IMR-90 (cell line): ENCODE results near the gene ADAMTS17. TPM values are rescaled to one million over a fixed set of nuclear protein-coding genes. Genes with fewer than 3 reads are reported as not detected.

ENCODE experiments used
- ATAC-seq: fragments of 200-7000 bp; cut with Tn5 transposase; 2 replicates; pipeline ENCODE4 v1.9.1; 2020; ENCODE audit warnings: low read depth, mild to moderate bottlenecking, moderate library complexity
- BruUV-seq: library from RNA; stranded (reverse); fragments of 400-500 nt; replicated peaks from 2 replicates; lab custom pipeline; 2021; lab: Mats Ljungman, UMichigan
- CTCF ChIA-PET: fragments of 300-600 bp; formaldehyde crosslinking; extraction: SDS; loops from one replicate; lab custom pipeline; 2021; ENCODE audit warnings: antibody characterized with exemption; lab: Yijun Ruan, JAX
- POLR2A ChIA-PET: fragments of 300-600 bp; sonication (Branson Sonifier 250); formaldehyde crosslinking; loops from one replicate; lab custom pipeline; 2022; ENCODE audit warnings: antibody characterized with exemption; ENCODE audit not compliant: unreplicated experiment; lab: Charles Lee
- DNase-seq: peaks from one replicate; pipeline ENCODE4 v3.0.0; 2013
- H2AFZ ChIP-seq: replicated peaks from 2 replicates; pipeline ENCODE3; 2013; ENCODE audit warnings: low read length, mild to moderate bottlenecking; ENCODE audit not compliant: poor library complexity
- H2AK5ac ChIP-seq: 2 replicates; pipeline ENCODE4 v1.6.1; 2013; ENCODE audit warnings: low read depth, low read length, inconsistent platforms
- H2AK9ac ChIP-seq: replicated peaks from 2 replicates; pipeline ENCODE3; 2013; ENCODE audit warnings: mild to moderate bottlenecking, low read depth, low read length, moderate library complexity; ENCODE audit not compliant: poor library complexity
- H2BK120ac ChIP-seq: 2 replicates; pipeline ENCODE4 v1.6.1; 2013; ENCODE audit warnings: low read depth, low read length, inconsistent platforms
- H2BK15ac ChIP-seq: 3 replicates; pipeline ENCODE4 v1.6.1; 2013; ENCODE audit warnings: low read depth, low read length, inconsistent platforms
- H2BK20ac ChIP-seq: 2 replicates; pipeline ENCODE4 v1.6.1; 2013; ENCODE audit warnings: low read depth, mild to moderate bottlenecking, inconsistent platforms, low read length, moderate library complexity
- H2BK5ac ChIP-seq: 2 replicates; pipeline ENCODE4 v1.6.1; 2013; ENCODE audit warnings: mild to moderate bottlenecking, low read depth, low read length, inconsistent platforms; ENCODE audit not compliant: poor library complexity, severe bottlenecking
- H3K14ac ChIP-seq: replicated peaks from 2 replicates; pipeline ENCODE4 v1.6.1; 2013; ENCODE audit warnings: low read depth, low read length, inconsistent platforms
- H3K18ac ChIP-seq: 2 replicates; pipeline ENCODE4 v1.6.1; 2013; ENCODE audit warnings: low read depth, low read length, control low read depth
- H3K23ac ChIP-seq: 2 replicates; pipeline ENCODE4 v1.6.1; 2013; ENCODE audit warnings: low read depth, low read length, inconsistent platforms
- H3K27ac ChIP-seq: 2 replicates; pipeline ENCODE4 v1.5.1; 2013; ENCODE audit warnings: mild to moderate bottlenecking, control low read depth, low read length; ENCODE audit not compliant: insufficient read depth
- H3K27me3 ChIP-seq: 2 replicates; pipeline ENCODE4 v1.6.1; 2013; ENCODE audit warnings: low read length; ENCODE audit not compliant: control insufficient read depth, insufficient read depth
- H3K36me3 ChIP-seq: 2 replicates; pipeline ENCODE4 v1.6.1; 2013; ENCODE audit warnings: low read length, mixed read lengths; ENCODE audit not compliant: control insufficient read depth, insufficient read depth
- H3K4ac ChIP-seq: 2 replicates; pipeline ENCODE4 v1.6.1; 2013; ENCODE audit warnings: low read depth, low read length, inconsistent platforms
- H3K4me1 ChIP-seq: 2 replicates; pipeline ENCODE4 v1.6.1; 2013; ENCODE audit warnings: low read length, mixed read lengths; ENCODE audit not compliant: control insufficient read depth, insufficient read depth
- H3K4me2 ChIP-seq: 2 replicates; pipeline ENCODE4 v1.6.1; 2013; ENCODE audit warnings: low read depth, mild to moderate bottlenecking, control low read depth, low read length, moderate library complexity
- H3K4me3 ChIP-seq: 2 replicates; pipeline ENCODE4 v1.5.1; 2013; ENCODE audit warnings: low read depth, mild to moderate bottlenecking, control low read depth, low read length, moderate library complexity; ENCODE audit not compliant: insufficient read depth
- H3K56ac ChIP-seq: 2 replicates; pipeline ENCODE4 v1.6.1; 2013; ENCODE audit warnings: low read length, inconsistent platforms; ENCODE audit not compliant: insufficient read depth; ENCODE audit errors: extremely low read depth
- H3K79me1 ChIP-seq, 2 experiments: 2 replicates each; pipeline ENCODE4 v1.6.1; 2013; ENCODE audit warnings: low read length in 2 of 2, inconsistent platforms in 1 of 2, low read depth in 1 of 2
- H3K9ac ChIP-seq: 2 replicates; pipeline ENCODE4 v1.6.1; 2013; ENCODE audit warnings: low read depth, low read length, control low read depth
- H3K9me1 ChIP-seq: 2 replicates; pipeline ENCODE4 v1.6.1; 2013; ENCODE audit warnings: low read length, inconsistent platforms; ENCODE audit not compliant: insufficient read depth
- H3K9me3 ChIP-seq: 2 replicates; pipeline ENCODE4 v1.6.1; 2013; ENCODE audit warnings: low read length; ENCODE audit not compliant: control insufficient read depth, insufficient read depth
- H4K20me1 ChIP-seq: 2 replicates; pipeline ENCODE4 v1.6.1; 2013; ENCODE audit warnings: low read length, inconsistent platforms; ENCODE audit not compliant: insufficient read depth
- H4K5ac ChIP-seq: 2 replicates; pipeline ENCODE4 v1.6.1; 2013; ENCODE audit warnings: mild to moderate bottlenecking, low read depth, low read length, control low read depth
- H4K8ac ChIP-seq, 2 experiments: 2 replicates each; pipeline ENCODE4 v1.6.1; 2013; ENCODE audit warnings: low read depth in 2 of 2, low read length in 2 of 2, control low read depth in 1 of 2, inconsistent platforms in 1 of 2
- H4K91ac ChIP-seq: 2 replicates; pipeline ENCODE4 v1.6.1; 2013; ENCODE audit warnings: low read depth, low read length, inconsistent platforms; ENCODE audit not compliant: insufficient read depth
- BHLHE40 ChIP-seq: fragments of 150-350 bp; IDR thresholded peaks from 2 replicates; pipeline ENCODE4 v1.6.1; 2016; ENCODE audit warnings: mild to moderate bottlenecking, low read depth, low read length
- CEBPB ChIP-seq: IDR thresholded peaks from 2 replicates; pipeline ENCODE4 v1.6.1; 2012; ENCODE audit warnings: low read depth, low read length, improper control_type of control experiment
- CHD1 ChIP-seq: IDR thresholded peaks from 2 replicates; pipeline ENCODE4 v1.6.1; 2012; ENCODE audit warnings: low read depth, low read length, improper control_type of control experiment
- FOS ChIP-seq: fragments of 150-350 bp; IDR thresholded peaks from 2 replicates; pipeline ENCODE4 v1.6.1; 2016; ENCODE audit warnings: low read depth, low read length
- MAFK ChIP-seq: IDR thresholded peaks from 2 replicates; pipeline ENCODE4 v1.6.1; 2012; ENCODE audit warnings: low read depth, low read length, improper control_type of control experiment
- MAZ ChIP-seq: IDR thresholded peaks from 2 replicates; pipeline ENCODE4 v1.6.1; 2012; ENCODE audit warnings: low read depth, mild to moderate bottlenecking, low read length, improper control_type of control experiment, moderate library complexity, borderline replicate concordance
- MXI1 ChIP-seq: IDR thresholded peaks from 2 replicates; pipeline ENCODE4 v1.6.1; 2012; ENCODE audit warnings: low read depth, mild to moderate bottlenecking, low read length, moderate library complexity, borderline replicate concordance
- NFE2L2 ChIP-seq: fragments of 150-350 bp; IDR thresholded peaks from 2 replicates; pipeline ENCODE4 v1.6.1; 2016; ENCODE audit warnings: low read depth, mild to moderate bottlenecking, low read length
- POLR2A ChIP-seq: IDR thresholded peaks from 2 replicates; pipeline ENCODE4 v1.6.1; 2012; ENCODE audit warnings: mild to moderate bottlenecking, low read depth, low read length
- RAD21 ChIP-seq: IDR thresholded peaks from 2 replicates; pipeline ENCODE4 v1.6.1; 2012; ENCODE audit warnings: low read length, improper control_type of control experiment
- RCOR1 ChIP-seq: IDR thresholded peaks from 2 replicates; pipeline ENCODE4 v1.6.1; 2012; ENCODE audit warnings: mild to moderate bottlenecking, low read length, improper control_type of control experiment; ENCODE audit not compliant: insufficient replicate concordance
- RFX5 ChIP-seq: IDR thresholded peaks from 2 replicates; pipeline ENCODE4 v1.8.0; 2012; ENCODE audit warnings: low read depth, mild to moderate bottlenecking, low read length, moderate library complexity
- SMC3 ChIP-seq: fragments of 150-350 bp; IDR thresholded peaks from 2 replicates; pipeline ENCODE4 v1.6.1; 2016; ENCODE audit warnings: low read depth, mild to moderate bottlenecking, antibody characterized with exemption, low read length, moderate library complexity
- WGBS, 2 experiments: methylation state at CpG; one replicate each; pipeline versions ENCODE4 v1.1.5 to v1.1.7; 2013; ENCODE audit warnings: missing lambda C conversion rate in 2 of 2; ENCODE audit not compliant: insufficient read length in 1 of 2; ENCODE audit errors: extremely low coverage in 2 of 2; 5-methylcytosine and 5-hydroxymethylcytosine counted together
- dilution Hi-C: fragments of 300-500 bp; cut with HindIII; formaldehyde crosslinking; loops from one replicate; pipeline ENCODE4 v1.14.3; 2018; ENCODE audit warnings: low sequenced_read_pairs; ENCODE audit not compliant: unreplicated experiment
- in situ Hi-C: fragments of 300-500 bp; cut with MboI; formaldehyde crosslinking; loops from 3 replicates; pipeline ENCODE4 v1.14.3; 2019; ENCODE audit warnings: low sequenced_read_pairs, inconsistent platforms, mixed read lengths
- intact Hi-C: fragments of 100-400 bp; cut with micrococcal nuclease; formaldehyde crosslinking; loops from 2 replicates; pipeline ENCODE4 v1.10.0; 2022
- polyA plus RNA-seq, 3 experiments: library from polyadenylated mRNA; depleted of rRNA; stranded (reverse); fragments of >200 nt; gene quantifications; 2 replicates each; pipeline ENCODE4 v1.2.3, GENCODE V29; 2012; ENCODE audit warnings: low replicate concordance in 1 of 3
- total RNA-seq: library from RNA; depleted of rRNA; stranded (reverse); fragments of >200 nt; gene quantifications from 2 replicates; pipeline ENCODE4 v1.2.3, GENCODE V29; 2012
- TF ChIP-seq, protein P1 (sequence below): fragments of 150-350 bp; IDR thresholded peaks from 2 replicates; pipeline ENCODE4 v1.6.1; 2016; ENCODE audit warnings: low read depth, mild to moderate bottlenecking, low read length, moderate library complexity, borderline replicate concordance
- TF ChIP-seq, protein P2 (sequence below): fragments of 150-350 bp; IDR thresholded peaks from 2 replicates; pipeline ENCODE4 v1.6.1; 2017; ENCODE audit warnings: mild to moderate bottlenecking, antibody characterized with exemption, low read length, low read depth
- TF ChIP-seq, protein P3 (sequence below): conservative IDR thresholded peaks from 2 replicates; pipeline ENCODE4 v1.5.1; 2012; ENCODE audit warnings: mild to moderate bottlenecking, low read depth, low read length, improper control_type of control experiment

The ADAMTS17 gene
- total and polyA plus RNA-seq, 2 of the 4 experiments (the other 2 are of a cell fraction), result 0.03 TPM; not detected in 1

DNA sequence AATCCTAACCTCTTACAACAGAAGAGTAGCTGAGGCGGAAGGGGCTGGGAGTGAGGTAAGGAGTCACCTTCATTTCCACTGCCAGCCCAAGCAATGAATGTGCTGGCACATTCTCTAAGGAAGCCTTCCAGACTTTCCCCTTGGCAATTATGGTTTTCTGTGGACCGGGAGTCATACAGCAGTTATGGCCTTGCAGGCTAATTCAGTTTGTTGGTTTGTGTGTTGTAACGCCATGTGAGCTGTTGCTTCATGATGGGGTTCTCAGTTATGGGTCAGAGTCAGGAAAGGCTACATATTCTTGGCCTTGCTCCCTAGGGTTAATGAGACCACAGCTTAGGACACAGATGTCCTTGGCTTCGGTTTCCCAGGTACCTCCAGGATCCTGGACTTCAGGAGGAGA lies 137.0 kb downstream of the ADAMTS17 start:
- ATAC-seq (no peak), DNase-seq (no peak)
- dilution Hi-C loops, result no loop called here
- WGBS, 2 experiments, result no CpG with 5 or more reads among the region's 4 CpGs
- Histone ChIP-seq H4K20me1 (no peaks in the 10 kb centered on the region), H3K36me3 (no peaks in the 10 kb centered on the region), H3K27ac (no peak overlapping the region), H2BK5ac (no peak overlapping the region), H3K4ac (no peak overlapping the region), H4K91ac (no peak overlapping the region), H3K14ac (no peak overlapping the region), H2AK5ac (no peak overlapping the region), H3K9me1 (no peaks in the 10 kb centered on the region), H3K23ac (no peak overlapping the region), H2BK120ac (no peak overlapping the region), H2BK20ac (no peak overlapping the region), H3K4me1 (no peaks in the 10 kb centered on the region), H3K9ac (no peak overlapping the region), H3K56ac (no peak overlapping the region), H3K18ac (no peak overlapping the region), H3K9me3 (peaks cover 52% of the 10 kb centered on the region), H3K4me2 (no peak overlapping the region), H3K4me3 (no peak overlapping the region), H3K27me3 (no peaks in the 10 kb centered on the region), H3K79me1 (no peaks in the 10 kb centered on the region), H4K8ac (no peak overlapping the region), H2AK9ac (no peak overlapping the region), H2BK15ac (no peak overlapping the region), H4K5ac (no peak overlapping the region), H2AFZ (no peak overlapping the region)
- TF ChIP-seq FOS (no peak), RCOR1 (no peak), MAZ (no peak), MAFK (no peak), CHD1 (no peak), RFX5 (no peak), RAD21 (no peak), BHLHE40 (no peak), MXI1 (no peak), POLR2A (no peak), SMC3 (no peak), CEBPB (no peak), NFE2L2 (no peak)
- TF ChIP-seq, protein P1, sequence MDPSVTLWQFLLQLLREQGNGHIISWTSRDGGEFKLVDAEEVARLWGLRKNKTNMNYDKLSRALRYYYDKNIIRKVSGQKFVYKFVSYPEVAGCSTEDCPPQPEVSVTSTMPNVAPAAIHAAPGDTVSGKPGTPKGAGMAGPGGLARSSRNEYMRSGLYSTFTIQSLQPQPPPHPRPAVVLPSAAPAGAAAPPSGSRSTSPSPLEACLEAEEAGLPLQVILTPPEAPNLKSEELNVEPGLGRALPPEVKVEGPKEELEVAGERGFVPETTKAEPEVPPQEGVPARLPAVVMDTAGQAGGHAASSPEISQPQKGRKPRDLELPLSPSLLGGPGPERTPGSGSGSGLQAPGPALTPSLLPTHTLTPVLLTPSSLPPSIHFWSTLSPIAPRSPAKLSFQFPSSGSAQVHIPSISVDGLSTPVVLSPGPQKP, result no peak
- TF ChIP-seq, protein P2, sequence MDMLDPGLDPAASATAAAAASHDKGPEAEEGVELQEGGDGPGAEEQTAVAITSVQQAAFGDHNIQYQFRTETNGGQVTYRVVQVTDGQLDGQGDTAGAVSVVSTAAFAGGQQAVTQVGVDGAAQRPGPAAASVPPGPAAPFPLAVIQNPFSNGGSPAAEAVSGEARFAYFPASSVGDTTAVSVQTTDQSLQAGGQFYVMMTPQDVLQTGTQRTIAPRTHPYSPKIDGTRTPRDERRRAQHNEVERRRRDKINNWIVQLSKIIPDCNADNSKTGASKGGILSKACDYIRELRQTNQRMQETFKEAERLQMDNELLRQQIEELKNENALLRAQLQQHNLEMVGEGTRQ, result no peak
- TF ChIP-seq, protein P3, sequence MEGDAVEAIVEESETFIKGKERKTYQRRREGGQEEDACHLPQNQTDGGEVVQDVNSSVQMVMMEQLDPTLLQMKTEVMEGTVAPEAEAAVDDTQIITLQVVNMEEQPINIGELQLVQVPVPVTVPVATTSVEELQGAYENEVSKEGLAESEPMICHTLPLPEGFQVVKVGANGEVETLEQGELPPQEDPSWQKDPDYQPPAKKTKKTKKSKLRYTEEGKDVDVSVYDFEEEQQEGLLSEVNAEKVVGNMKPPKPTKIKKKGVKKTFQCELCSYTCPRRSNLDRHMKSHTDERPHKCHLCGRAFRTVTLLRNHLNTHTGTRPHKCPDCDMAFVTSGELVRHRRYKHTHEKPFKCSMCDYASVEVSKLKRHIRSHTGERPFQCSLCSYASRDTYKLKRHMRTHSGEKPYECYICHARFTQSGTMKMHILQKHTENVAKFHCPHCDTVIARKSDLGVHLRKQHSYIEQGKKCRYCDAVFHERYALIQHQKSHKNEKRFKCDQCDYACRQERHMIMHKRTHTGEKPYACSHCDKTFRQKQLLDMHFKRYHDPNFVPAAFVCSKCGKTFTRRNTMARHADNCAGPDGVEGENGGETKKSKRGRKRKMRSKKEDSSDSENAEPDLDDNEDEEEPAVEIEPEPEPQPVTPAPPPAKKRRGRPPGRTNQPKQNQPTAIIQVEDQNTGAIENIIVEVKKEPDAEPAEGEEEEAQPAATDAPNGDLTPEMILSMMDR, result no peak
- no TSS peak for BruUV-seq
- CTCF ChIA-PET, result no interaction called here
- intact Hi-C loops, result no loop called here
- POLR2A ChIA-PET, result no interaction called here
- in situ Hi-C loops, result no loop called here
